ENCODE results near the gene BCOR. TPM values are rescaled to one million over a fixed set of nuclear protein-coding genes. Genes with fewer than 3 reads are reported as not detected.

The BCOR gene
- total RNA-seq, 2 donors from 2014 or later: 53.5 to 65.5 TPM

- Mint-ChIP-seq H3K27me3 (ENCODE audit: low read depth) (peaks cover 16% of the 10 kb centered on the region), H3K27ac (no peak overlapping the region)
- no peak for ATAC-seq (replicated peaks in 1 of 2)
Measured at GRCh38 chrX:40073439-40074054, 24.2 kb downstream of the BCOR start.

GRCh38 chrX:40072246-40072645, 25.5 kb downstream of the BCOR start:
- DNase-seq (no peak), ATAC-seq (replicated peaks in 1 of 2) (no peak)
- Mint-ChIP-seq H3K4me3 (no peak overlapping the region), H3K9me3 (no peaks in the 10 kb centered on the region), H3K4me1 (ENCODE audit: low read depth) (peaks cover 27% of the 10 kb centered on the region), H3K27ac (no peak overlapping the region), H3K27me3 (ENCODE audit: low read depth) (peaks cover 14% of the 10 kb centered on the region), H3K36me3 (ENCODE audit: insufficient read depth in 2 of 2) (peaks cover 12 to 17% of the 10 kb centered on the region in 2 donors)

More at GRCh38 chrX:40073439-40074054, 24.2 kb downstream of the BCOR start:
- DNase-seq: no peak
- H3K4me3 Mint-ChIP-seq: no peak overlapping the region
- peaks cover 23% of the 10 kb centered on the region for H3K4me1 Mint-ChIP-seq (ENCODE audit: low read depth)
- no peaks in the 10 kb centered on the region for H3K9me3 Mint-ChIP-seq
- peaks cover 7 to 17% of the 10 kb centered on the region in 2 donors for H3K36me3 Mint-ChIP-seq (ENCODE audit: insufficient read depth in 2 of 2)

- peaks cover 19 to 30% of the 10 kb centered on the region in 2 donors for H3K36me3 Mint-ChIP-seq (ENCODE audit: insufficient read depth in 2 of 2)
- peaks cover 8% of the 10 kb centered on the region for H3K27me3 Mint-ChIP-seq (ENCODE audit: low read depth)
- H3K4me3 Mint-ChIP-seq: no peak overlapping the region
- peak; percentile 30 to 62 for ATAC-seq (replicated peaks in 1 of 2)
- DNase-seq: no peak
- no peak overlapping the region for H3K27ac Mint-ChIP-seq
- no peaks in the 10 kb centered on the region for H3K9me3 Mint-ChIP-seq
- peaks cover 55% of the 10 kb centered on the region for H3K4me1 Mint-ChIP-seq (ENCODE audit: low read depth)
Measured at GRCh38 chrX:40068048-40068447, 29.7 kb downstream of the BCOR start.

- no peaks in the 10 kb centered on the region for H3K9me3 Mint-ChIP-seq
- peak; percentile 20 to 38 for ATAC-seq (replicated peaks in 1 of 2)
- peaks cover 62% of the 10 kb centered on the region for H3K4me1 Mint-ChIP-seq (ENCODE audit: low read depth)
- H3K27me3 Mint-ChIP-seq (ENCODE audit: low read depth): peaks cover 8% of the 10 kb centered on the region
- no peak overlapping the region for H3K4me3 Mint-ChIP-seq
- H3K27ac Mint-ChIP-seq: no peak overlapping the region
- DNase-seq: no peak
- peaks cover 19 to 27% of the 10 kb centered on the region in 2 donors for H3K36me3 Mint-ChIP-seq (ENCODE audit: insufficient read depth in 2 of 2)
Measured at GRCh38 chrX:40066700-40067099, 31.1 kb downstream of the BCOR start.

- Mint-ChIP-seq H3K4me1 (ENCODE audit: low read depth) (peaks cover 58% of the 10 kb centered on the region), H3K36me3 (ENCODE audit: insufficient read depth in 2 of 2) (peaks cover 17 to 23% of the 10 kb centered on the region in 2 donors), H3K27me3 (ENCODE audit: low read depth) (peaks cover 8% of the 10 kb centered on the region), H3K27ac (peak overlapping the region; percentile 80), H3K4me3 (peak overlapping the region; percentile 66 to 78), H3K9me3 (no peaks in the 10 kb centered on the region)
- ATAC-seq (replicated peaks in 1 of 2) (peak; percentile 82 to 83), DNase-seq (peak; percentile 28 to 61)
Measured at GRCh38 chrX:40065296-40066046, 32.3 kb downstream of the BCOR start.

- Mint-ChIP-seq H3K36me3 (ENCODE audit: insufficient read depth in 2 of 2) (peaks cover 15 to 21% of the 10 kb centered on the region in 2 donors), H3K4me3 (no peak overlapping the region), H3K4me1 (ENCODE audit: low read depth) (peaks cover 58% of the 10 kb centered on the region), H3K9me3 (no peaks in the 10 kb centered on the region), H3K27ac (no peak overlapping the region), H3K27me3 (ENCODE audit: low read depth) (peaks cover 8% of the 10 kb centered on the region)
- ATAC-seq (replicated peaks in 1 of 2): no peak
- DNase-seq: no peak
Measured at GRCh38 chrX:40064055-40064597, 33.6 kb downstream of the BCOR start.

- H3K36me3 Mint-ChIP-seq (ENCODE audit: insufficient read depth in 2 of 2): peaks cover 15 to 19% of the 10 kb centered on the region in 2 donors
- peaks cover 58% of the 10 kb centered on the region for H3K4me1 Mint-ChIP-seq (ENCODE audit: low read depth)
- ATAC-seq (replicated peaks in 1 of 2) (no peak), DNase-seq (no peak)
- H3K9me3 Mint-ChIP-seq: no peaks in the 10 kb centered on the region
- no peak overlapping the region for H3K4me3 Mint-ChIP-seq
- H3K27ac Mint-ChIP-seq: peak overlapping the region; percentile 60
- H3K27me3 Mint-ChIP-seq (ENCODE audit: low read depth): peaks cover 8% of the 10 kb centered on the region
Measured at GRCh38 chrX:40063555-40063954, 34.2 kb downstream of the BCOR start.

- DNase-seq (no peak), ATAC-seq (replicated peaks in 1 of 2) (no peak)
- H3K27ac Mint-ChIP-seq: no peak overlapping the region
- H3K36me3 Mint-ChIP-seq (ENCODE audit: insufficient read depth in 2 of 2): peaks cover 10 to 21% of the 10 kb centered on the region in 2 donors
- H3K4me3 Mint-ChIP-seq: no peak overlapping the region
- peaks cover 53% of the 10 kb centered on the region for H3K4me1 Mint-ChIP-seq (ENCODE audit: low read depth)
- H3K27me3 Mint-ChIP-seq (ENCODE audit: low read depth): peaks cover 4% of the 10 kb centered on the region
- H3K9me3 Mint-ChIP-seq: no peaks in the 10 kb centered on the region
Measured at GRCh38 chrX:40062525-40063155, 35.1 kb downstream of the BCOR start.

GRCh38 chrX:40061871-40062524, 35.8 kb downstream of the BCOR start:
- Mint-ChIP-seq H3K4me1 (ENCODE audit: low read depth) (peaks cover 46% of the 10 kb centered on the region), H3K27me3 (ENCODE audit: low read depth) (no peaks in the 10 kb centered on the region), H3K27ac (no peak overlapping the region), H3K4me3 (no peak overlapping the region), H3K36me3 (ENCODE audit: insufficient read depth in 2 of 2) (peaks cover 10 to 21% of the 10 kb centered on the region in 2 donors), H3K9me3 (no peaks in the 10 kb centered on the region)
- DNase-seq (no peak), ATAC-seq (replicated peaks in 1 of 2) (no peak)

GRCh38 chrX:40061005-40061404, 36.8 kb downstream of the BCOR start:
- ATAC-seq (replicated peaks in 1 of 2) (no peak), DNase-seq (no peak)
- Mint-ChIP-seq H3K4me3 (no peak overlapping the region), H3K36me3 (ENCODE audit: insufficient read depth in 2 of 2) (peaks cover 13 to 20% of the 10 kb centered on the region in 2 donors), H3K4me1 (ENCODE audit: low read depth) (peaks cover 37% of the 10 kb centered on the region), H3K27me3 (ENCODE audit: low read depth) (no peaks in the 10 kb centered on the region), H3K27ac (no peak overlapping the region), H3K9me3 (no peaks in the 10 kb centered on the region)

- Mint-ChIP-seq H3K9me3 (no peaks in the 10 kb centered on the region), H3K4me1 (ENCODE audit: low read depth) (peaks cover 37% of the 10 kb centered on the region), H3K27me3 (ENCODE audit: low read depth) (no peaks in the 10 kb centered on the region), H3K36me3 (ENCODE audit: insufficient read depth in 2 of 2) (peaks cover 15 to 16% of the 10 kb centered on the region in 2 donors), H3K4me3 (no peak overlapping the region), H3K27ac (peak overlapping the region; percentile 38)
- DNase-seq (no peak), ATAC-seq (replicated peaks in 1 of 2) (no peak)
Measured at GRCh38 chrX:40060356-40060845, 37.4 kb downstream of the BCOR start.

- H3K27ac Mint-ChIP-seq: no peak overlapping the region
Measured at GRCh38 chrX:40058719-40059118, 39.0 kb downstream of the BCOR start.

More at GRCh38 chrX:40058719-40059118, 39.0 kb downstream of the BCOR start:
- peaks cover 28% of the 10 kb centered on the region for H3K4me1 Mint-ChIP-seq (ENCODE audit: low read depth)
- H3K9me3 Mint-ChIP-seq: no peaks in the 10 kb centered on the region
- no peak for ATAC-seq (replicated peaks in 1 of 2)
- no peak overlapping the region for H3K4me3 Mint-ChIP-seq
- no peak for DNase-seq
- no peaks in the 10 kb centered on the region for H3K27me3 Mint-ChIP-seq (ENCODE audit: low read depth)
- H3K36me3 Mint-ChIP-seq (ENCODE audit: insufficient read depth in 2 of 2): peaks cover 16 to 25% of the 10 kb centered on the region in 2 donors
